Measurements from ENCODE around the gene GOLGA8K. TPM values are rescaled to one million over a fixed set of nuclear protein-coding genes. Genes with fewer than 3 reads are reported as not detected.
"Not testable (repeated sequence)": the region's sequence is repeated elsewhere in the genome, so short reads cannot be mapped to it uniquely, and the experiment has no call there.

GOLGA8K gene
- total RNA-seq, 1 experiment from 2014 or later = not detected

- not testable (repeated sequence) for DNase-seq (ENCODE audit: low spot score)
Measured at GRCh38 chr15:32352748-32353147, 50.3 kb downstream of the GOLGA8K start.

GRCh38 chr15:32350563-32351220 is 52.4 kb downstream of the GOLGA8K start:
- DNase-seq (ENCODE audit: low spot score) = not testable (repeated sequence)

- DNase-seq (ENCODE audit: low spot score) = not testable (repeated sequence)
Measured at GRCh38 chr15:32347037-32347436, 56.1 kb downstream of the GOLGA8K start.

GRCh38 chr15:32345978-32346547 is 57.0 kb downstream of the GOLGA8K start:
- DNase-seq (ENCODE audit: low spot score) = not testable (repeated sequence)

- DNase-seq (ENCODE audit: low spot score) = not testable (repeated sequence)
Measured at GRCh38 chr15:32343921-32344320, 59.2 kb downstream of the GOLGA8K start.

Other genes starting within 250 kb of the GOLGA8K start
- 0.10 TPM in 1 of 2 replicates, not detected in the other for gene GOLGA8O, start 52.3 kb upstream of the GOLGA8K start, total RNA-seq (2014; rRNA removed; shearing (Covaris generic))
- gene GOLGA8N, start 190.2 kb upstream of the GOLGA8K start, total RNA-seq (2014; rRNA removed; shearing (Covaris generic)) = 0.45 and 0.91 TPM in 2 replicates
- 31.3 and 32.5 TPM in 2 replicates for gene ARHGAP11A, start 212.2 kb upstream of the GOLGA8K start, total RNA-seq (2014; rRNA removed; shearing (Covaris generic))
- 0.64 and 0.95 TPM in 2 replicates for gene SCG5, start 238.4 kb upstream of the GOLGA8K start, total RNA-seq (2014; rRNA removed; shearing (Covaris generic))

All from H4 (cell line).